ENCODE data around the gene ORMDL3. TPM values are rescaled to one million over a fixed set of nuclear protein-coding genes. Genes with fewer than 3 reads are reported as not detected.
"Not testable (repeated sequence)": the region's sequence is repeated elsewhere in the genome, so short reads cannot be mapped to it uniquely, and the experiment has no call there.

Gene ORMDL3
- total RNA-seq, 2 donors from 2014 or later: 65.6 to 91.0 TPM

DNA sequence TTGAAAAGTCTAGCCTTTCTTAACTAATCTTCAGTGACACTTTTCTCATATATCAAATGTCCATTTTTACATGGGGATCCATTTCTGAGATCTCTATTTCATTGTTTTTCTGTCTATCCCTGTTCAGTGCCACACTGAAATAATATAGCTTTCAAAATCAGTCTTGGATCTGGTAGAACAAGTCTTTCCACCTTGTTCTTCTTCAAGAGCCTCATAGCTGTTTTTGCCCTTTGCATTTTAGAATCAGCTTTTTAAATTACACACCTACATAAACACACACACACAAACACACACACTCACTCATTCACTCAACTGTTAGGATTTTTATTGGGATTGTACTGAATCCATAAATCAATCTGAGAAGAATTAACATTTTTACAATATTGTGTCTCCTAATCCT, 28.2 kb downstream of the ORMDL3 start:
- no peak for TF ChIP-seq POLR2A (IDR thresholded peaks at IDR 0.05)
- TF ChIP-seq, protein P1, sequence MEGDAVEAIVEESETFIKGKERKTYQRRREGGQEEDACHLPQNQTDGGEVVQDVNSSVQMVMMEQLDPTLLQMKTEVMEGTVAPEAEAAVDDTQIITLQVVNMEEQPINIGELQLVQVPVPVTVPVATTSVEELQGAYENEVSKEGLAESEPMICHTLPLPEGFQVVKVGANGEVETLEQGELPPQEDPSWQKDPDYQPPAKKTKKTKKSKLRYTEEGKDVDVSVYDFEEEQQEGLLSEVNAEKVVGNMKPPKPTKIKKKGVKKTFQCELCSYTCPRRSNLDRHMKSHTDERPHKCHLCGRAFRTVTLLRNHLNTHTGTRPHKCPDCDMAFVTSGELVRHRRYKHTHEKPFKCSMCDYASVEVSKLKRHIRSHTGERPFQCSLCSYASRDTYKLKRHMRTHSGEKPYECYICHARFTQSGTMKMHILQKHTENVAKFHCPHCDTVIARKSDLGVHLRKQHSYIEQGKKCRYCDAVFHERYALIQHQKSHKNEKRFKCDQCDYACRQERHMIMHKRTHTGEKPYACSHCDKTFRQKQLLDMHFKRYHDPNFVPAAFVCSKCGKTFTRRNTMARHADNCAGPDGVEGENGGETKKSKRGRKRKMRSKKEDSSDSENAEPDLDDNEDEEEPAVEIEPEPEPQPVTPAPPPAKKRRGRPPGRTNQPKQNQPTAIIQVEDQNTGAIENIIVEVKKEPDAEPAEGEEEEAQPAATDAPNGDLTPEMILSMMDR (IDR thresholded peaks at IDR 0.05): no peak
- Histone ChIP-seq H3K27me3 (no peaks in the 10 kb centered on the region), H3K36me3 (replicated peaks in 1 of 2; ENCODE audit: insufficient read depth in 1 of 2, low read depth in 2 of 2) (no peaks in the 10 kb centered on the region), H3K4me3 (no peak overlapping the region), H3K27ac (no peak overlapping the region), H3K9me3 (no peaks in the 10 kb centered on the region), H3K4me1 (no peaks in the 10 kb centered on the region)
- DNase-seq: no peak
- intact Hi-C loops (cut with DNase I): no loop called here
- ATAC-seq: no peak

DNA sequence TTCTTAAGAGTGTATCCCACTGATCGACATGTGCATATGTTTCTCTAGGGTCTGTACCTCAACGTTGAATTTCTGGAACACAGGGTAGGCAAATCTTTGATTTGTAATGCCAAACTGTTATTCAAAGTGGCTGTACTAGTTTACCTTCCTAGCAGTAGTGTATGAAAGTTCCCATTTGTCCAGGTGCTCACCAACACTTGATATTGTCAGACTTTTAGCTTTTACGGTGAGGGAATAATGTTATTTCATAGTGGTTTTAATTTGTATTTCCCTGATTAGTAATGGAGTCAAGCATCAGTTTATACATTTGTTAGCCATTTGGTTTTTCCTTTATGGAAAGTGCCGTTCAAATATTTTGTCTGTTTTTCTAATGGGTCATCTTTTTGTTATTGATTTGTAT, 29.3 kb downstream of the ORMDL3 start:
- Histone ChIP-seq H3K9me3 (no peaks in the 10 kb centered on the region), H3K27me3 (no peaks in the 10 kb centered on the region), H3K4me3 (no peak overlapping the region), H3K4me1 (no peaks in the 10 kb centered on the region), H3K27ac (no peak overlapping the region), H3K36me3 (replicated peaks in 1 of 2; ENCODE audit: insufficient read depth in 1 of 2, low read depth in 2 of 2) (no peaks in the 10 kb centered on the region)
- WGBS, 2 donors: 91 to 95% methylated on average over 4 of the region's 4 CpGs
- no peak for DNase-seq
- TF ChIP-seq POLR2A (IDR thresholded peaks at IDR 0.05): no peak
- TF ChIP-seq, protein P1 (IDR thresholded peaks at IDR 0.05): no peak
- intact Hi-C loops (cut with DNase I): no loop called here
- ATAC-seq: no peak

DNA sequence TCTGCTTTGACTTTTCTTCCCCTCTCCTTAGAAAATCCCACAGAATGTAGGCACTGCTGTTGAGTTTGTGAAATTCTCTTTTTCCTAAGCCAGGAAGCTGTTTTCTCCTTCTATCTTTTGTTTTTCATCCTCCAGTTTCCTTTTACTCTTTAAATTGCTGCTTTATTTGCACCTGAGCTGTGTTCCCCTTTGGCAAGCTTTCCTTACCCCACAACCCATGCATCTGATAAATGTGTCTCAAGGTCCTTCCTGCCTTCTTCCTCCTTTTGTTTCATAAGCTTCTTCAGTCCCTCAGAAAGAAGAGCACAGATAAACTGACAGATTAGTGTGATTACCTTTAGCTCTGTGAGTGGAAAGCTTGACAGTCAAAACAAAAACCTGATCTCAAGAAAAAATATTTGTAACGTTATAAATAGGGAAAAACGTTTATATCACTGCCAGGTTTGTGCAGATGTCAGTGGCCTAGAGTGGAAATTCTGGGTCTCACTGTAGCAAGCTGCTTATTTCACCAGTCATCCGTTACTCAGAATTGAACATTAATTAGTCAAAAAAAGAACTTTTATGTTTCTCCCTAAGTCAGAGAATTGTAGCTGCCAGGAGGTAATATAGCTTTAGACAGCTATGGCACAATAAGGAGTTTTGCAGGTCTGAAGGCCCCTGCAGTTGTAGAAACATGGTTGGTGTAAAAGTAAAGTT, 32.6 kb downstream of the ORMDL3 start:
- TF ChIP-seq, protein P1 (IDR thresholded peaks at IDR 0.05): no peak
- TF ChIP-seq POLR2A (IDR thresholded peaks at IDR 0.05): no peak
- no peaks in the 10 kb centered on the region for H3K9me3 ChIP-seq
- no peaks in the 10 kb centered on the region for H3K4me1 ChIP-seq
- intact Hi-C loops (cut with DNase I): no loop called here
- no peak overlapping the region for H3K4me3 ChIP-seq
- no peaks in the 10 kb centered on the region for H3K27me3 ChIP-seq
- no peak for DNase-seq
- WGBS, 2 donors: 25 to 26% methylated on average over 3 of the region's 3 CpGs
- ATAC-seq: no peak
- no peak overlapping the region for H3K27ac ChIP-seq
- no peaks in the 10 kb centered on the region for H3K36me3 ChIP-seq (replicated peaks in 1 of 2; ENCODE audit: insufficient read depth in 1 of 2, low read depth in 2 of 2)

DNA sequence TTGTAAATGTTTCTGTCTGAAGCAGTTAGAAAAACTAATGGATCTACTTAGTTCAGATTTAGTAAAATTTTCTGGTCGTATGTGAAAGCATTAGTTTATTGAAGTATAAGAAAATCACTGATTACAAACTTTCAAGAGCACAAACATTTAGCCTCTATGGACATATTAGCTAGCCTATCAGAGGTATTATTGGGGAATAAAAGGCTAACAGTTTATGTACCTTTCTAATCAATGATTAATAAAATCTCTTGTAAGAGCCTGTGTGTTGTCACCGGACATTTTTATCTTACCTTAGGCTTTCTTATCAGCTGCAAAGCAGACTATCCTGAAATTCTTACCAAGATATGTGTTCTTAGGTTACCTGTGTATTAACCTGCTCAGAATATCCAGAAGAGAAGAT, 38.2 kb downstream of the ORMDL3 start:
- peaks cover 8% of the 10 kb centered on the region for H3K4me1 ChIP-seq
- 7 to 28% methylated on average over 2 of the region's 2 CpGs for WGBS, 2 donors
- intact Hi-C loops (cut with DNase I): no loop called here
- H3K27me3 ChIP-seq: no peaks in the 10 kb centered on the region
- H3K9me3 ChIP-seq: no peaks in the 10 kb centered on the region
- H3K36me3 ChIP-seq (replicated peaks in 1 of 2; ENCODE audit: insufficient read depth in 1 of 2, low read depth in 2 of 2): no peaks in the 10 kb centered on the region
- DNase-seq (no peak), ATAC-seq (no peak)
- H3K4me3 ChIP-seq: no peak overlapping the region
- H3K27ac ChIP-seq: no peak overlapping the region
- TF ChIP-seq, protein P1 (IDR thresholded peaks at IDR 0.05): no peak
- TF ChIP-seq POLR2A (IDR thresholded peaks at IDR 0.05): no peak

DNA sequence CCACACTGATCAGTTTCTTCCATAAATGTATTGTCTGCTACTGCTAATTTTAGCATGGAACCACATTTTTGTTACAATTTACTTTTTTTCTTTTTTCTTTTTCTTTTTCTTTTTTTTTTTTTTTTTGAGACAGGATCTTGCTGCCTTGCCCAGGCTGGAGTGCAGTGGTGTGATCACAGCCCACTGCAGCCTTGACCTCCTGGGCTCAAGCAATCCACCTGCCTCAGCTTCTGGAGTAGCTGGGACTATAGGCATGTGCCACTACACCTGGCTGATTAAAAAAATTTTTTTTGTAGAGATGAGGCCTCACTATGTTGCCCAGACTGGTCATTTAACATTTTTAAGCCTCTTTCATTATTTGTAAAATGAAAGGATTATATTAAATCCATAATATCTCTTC, 40.3 kb downstream of the ORMDL3 start:
- no peak for DNase-seq
- ATAC-seq: no peak
- no peak overlapping the region for H3K4me3 ChIP-seq
- H3K4me1 ChIP-seq: peaks cover 8% of the 10 kb centered on the region
- H3K27me3 ChIP-seq: no peaks in the 10 kb centered on the region
- intact Hi-C loops (cut with DNase I): no loop called here
- H3K27ac ChIP-seq: no peak overlapping the region
- TF ChIP-seq, protein P1 (IDR thresholded peaks at IDR 0.05): no peak
- TF ChIP-seq POLR2A (IDR thresholded peaks at IDR 0.05): no peak
- no peaks in the 10 kb centered on the region for H3K36me3 ChIP-seq (replicated peaks in 1 of 2; ENCODE audit: insufficient read depth in 1 of 2, low read depth in 2 of 2)
- H3K9me3 ChIP-seq: no peaks in the 10 kb centered on the region

DNA sequence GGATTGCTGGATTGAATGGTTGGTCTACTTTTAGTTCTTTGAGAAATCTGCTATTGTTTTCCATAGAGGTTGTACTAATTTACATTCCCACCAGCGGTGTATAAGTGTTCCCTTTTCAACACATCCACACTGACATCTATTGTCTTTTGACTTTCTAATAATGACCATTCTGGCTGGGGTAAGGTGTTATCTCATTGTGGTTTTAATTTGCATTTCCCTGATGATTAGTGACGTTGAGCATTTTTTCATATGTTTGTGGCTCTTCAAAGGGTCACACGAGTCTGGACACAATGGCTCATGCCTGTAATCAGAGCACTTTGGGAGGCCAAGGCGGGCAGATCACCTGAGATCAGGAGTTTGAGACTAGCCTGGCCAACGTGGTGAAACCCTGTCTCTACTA, 41.3 kb downstream of the ORMDL3 start:
- H3K4me1 ChIP-seq; H3K4me3 ChIP-seq; H3K27ac ChIP-seq; intact Hi-C loops (cut with DNase I); H3K27me3 ChIP-seq; DNase-seq; H3K9me3 ChIP-seq; H3K36me3 ChIP-seq (replicated peaks in 1 of 2; ENCODE audit: insufficient read depth in 1 of 2, low read depth in 2 of 2); ATAC-seq: not testable (repeated sequence)
- 60 to 65% methylated on average over 5 of the region's 5 CpGs for WGBS, 2 donors
